HEK293T (cell line): ENCODE measurements around the gene JMJD7.

Experiments used
- ELF4 ChIP-seq: fragments of 450-650 bp; IDR thresholded peaks from 2 replicates; pipeline ENCODE4 v1.6.1; 2017; ENCODE audit warnings: antibody characterized with exemption
- SP1 ChIP-seq: fragments of 450-650 bp; IDR thresholded peaks from 2 replicates; pipeline ENCODE4 v1.6.1; 2017
- SUZ12 ChIP-seq: fragments of 450-650 bp; IDR thresholded peaks from 2 replicates; pipeline ENCODE4 v1.6.1; 2016; ENCODE audit warnings: mild to moderate bottlenecking

DNA sequence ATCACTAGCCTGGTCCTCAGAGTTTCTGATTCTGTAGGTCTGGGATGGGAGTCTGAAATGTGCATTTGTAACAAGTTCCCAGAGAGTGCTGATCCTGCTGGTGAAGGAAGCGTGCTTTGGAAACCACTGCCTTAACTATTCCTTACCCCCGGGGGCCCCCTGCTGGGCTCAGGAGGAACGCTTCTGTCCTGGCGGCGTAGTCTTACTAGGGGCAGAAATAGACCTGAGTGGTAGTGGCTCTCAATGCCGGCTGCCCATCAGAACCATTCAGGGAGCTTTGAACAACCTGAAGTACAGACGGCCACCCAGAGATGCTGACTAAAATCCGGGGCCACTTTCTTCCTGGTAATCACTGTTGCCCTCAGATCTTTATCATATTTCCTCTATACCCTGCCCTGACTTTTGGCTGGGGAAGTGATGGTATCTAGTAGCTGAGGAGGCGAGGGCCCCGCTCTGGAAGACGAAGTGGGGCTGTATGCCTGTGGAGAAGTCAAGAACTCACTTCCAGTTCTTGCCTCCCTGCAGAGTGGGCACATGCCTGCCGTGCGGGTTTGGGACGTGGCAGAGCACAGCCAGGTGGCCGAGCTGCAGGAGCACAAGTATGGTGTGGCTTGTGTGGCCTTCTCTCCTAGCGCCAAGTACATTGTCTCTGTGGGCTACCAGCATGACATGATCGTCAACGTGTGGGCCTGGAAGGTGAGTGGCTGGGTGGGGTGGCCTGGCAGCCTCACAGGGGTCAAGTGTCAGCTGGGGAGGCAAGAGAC is 16.3 kb upstream of the JMJD7 start:
- TF ChIP-seq SUZ12 (no peak), SP1 (no peak), ELF4 (no peak)
